Prostate gland (tissue), 2 donors: ENCODE results near the gene ZNF761.

Experiments
- POLR2A ChIP-seq: fragments of 450-650 bp; IDR thresholded peaks from one replicate; pipeline ENCODE4 v1.6.1; 2016; ENCODE audit warnings: antibody characterized with exemption, mild to moderate bottlenecking
- TF ChIP-seq, protein P1 (sequence below), 4 experiments: fragments of 200-600 bp in 2 of 4; fragments of 450-650 bp in 2 of 4; sonication (generic) in 2 of 4; IDR thresholded peaks; 1 replicate in 3 of 4; 2 replicates in 1 of 4; pipeline ENCODE4 v1.5.1; 2016 to 2019; ENCODE audit warnings: antibody characterized with exemption in 4 of 4, mild to moderate bottlenecking in 2 of 4, moderate library complexity in 2 of 4

DNA sequence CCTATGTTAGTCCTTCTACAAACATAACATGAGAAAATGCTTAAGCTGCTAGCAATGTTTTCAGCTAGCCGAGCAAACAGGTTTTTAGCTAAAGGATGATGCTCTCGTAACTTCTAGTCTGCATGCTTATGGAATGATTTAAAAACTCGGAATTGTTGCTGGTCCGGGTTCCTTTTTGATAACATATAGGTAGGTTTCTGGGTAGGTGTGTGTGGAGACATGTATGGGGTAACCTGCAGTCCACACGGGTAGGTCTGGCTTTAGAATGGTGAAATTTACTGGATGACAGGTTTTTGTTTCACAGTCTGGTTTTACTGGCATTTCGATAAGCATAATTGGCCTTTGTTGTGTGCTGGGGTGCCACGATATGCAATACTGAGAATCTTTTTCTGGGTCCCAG lies 40.1 kb downstream of the ZNF761 start:
- TF ChIP-seq, protein P1, sequence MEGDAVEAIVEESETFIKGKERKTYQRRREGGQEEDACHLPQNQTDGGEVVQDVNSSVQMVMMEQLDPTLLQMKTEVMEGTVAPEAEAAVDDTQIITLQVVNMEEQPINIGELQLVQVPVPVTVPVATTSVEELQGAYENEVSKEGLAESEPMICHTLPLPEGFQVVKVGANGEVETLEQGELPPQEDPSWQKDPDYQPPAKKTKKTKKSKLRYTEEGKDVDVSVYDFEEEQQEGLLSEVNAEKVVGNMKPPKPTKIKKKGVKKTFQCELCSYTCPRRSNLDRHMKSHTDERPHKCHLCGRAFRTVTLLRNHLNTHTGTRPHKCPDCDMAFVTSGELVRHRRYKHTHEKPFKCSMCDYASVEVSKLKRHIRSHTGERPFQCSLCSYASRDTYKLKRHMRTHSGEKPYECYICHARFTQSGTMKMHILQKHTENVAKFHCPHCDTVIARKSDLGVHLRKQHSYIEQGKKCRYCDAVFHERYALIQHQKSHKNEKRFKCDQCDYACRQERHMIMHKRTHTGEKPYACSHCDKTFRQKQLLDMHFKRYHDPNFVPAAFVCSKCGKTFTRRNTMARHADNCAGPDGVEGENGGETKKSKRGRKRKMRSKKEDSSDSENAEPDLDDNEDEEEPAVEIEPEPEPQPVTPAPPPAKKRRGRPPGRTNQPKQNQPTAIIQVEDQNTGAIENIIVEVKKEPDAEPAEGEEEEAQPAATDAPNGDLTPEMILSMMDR (IDR thresholded peaks at IDR 0.05): no peak
- TF ChIP-seq POLR2A: no peak
